H1 (cell line): ENCODE data around the gene NCAM1. TPM values are rescaled to one million over a fixed set of nuclear protein-coding genes. Genes with fewer than 3 reads are reported as not detected.

ENCODE experiments used
- CTCF ChIA-PET: fragments of 300-600 bp; sonication (Branson Sonifier 250); formaldehyde crosslinking; loops from one replicate; lab custom pipeline; 2021; ENCODE audit not compliant: partially characterized antibody; lab: Charles Lee
- POLR2A ChIA-PET: fragments of 300-600 bp; sonication (Branson Sonifier 250); formaldehyde crosslinking; loops from one replicate; lab custom pipeline; 2021; ENCODE audit warnings: inconsistent platforms; ENCODE audit not compliant: partially characterized antibody; lab: Charles Lee
- DNase-seq, 2 experiments: peaks; one replicate each; pipeline versions ENCODE4 v3.0.0 to v3.0.0-alpha.2; 2010 to 2022; ENCODE audit warnings: low spot score in 2 of 2, low read depth in 1 of 2, mixed read lengths in 1 of 2
- FAIRE-seq: peaks from 2 replicates; lab custom pipeline; 2011; peaks lifted over from hg19 to GRCh38; lab: Jason Lieb, UNC
- H2AFZ ChIP-seq: 2 replicates; pipeline ENCODE4 v1.8.1; 2012; ENCODE audit warnings: low read length, inconsistent platforms
- H2AK5ac ChIP-seq: 2 replicates; pipeline ENCODE4 v1.6.1; 2013; ENCODE audit warnings: low read depth, low read length
- H2BK120ac ChIP-seq: replicated peaks from 2 replicates; pipeline ENCODE3; 2013; ENCODE audit warnings: low read depth, low read length, inconsistent platforms
- H2BK12ac ChIP-seq: 2 replicates; pipeline ENCODE4 v1.6.1; 2013; ENCODE audit warnings: low read depth, low read length
- H2BK15ac ChIP-seq: 2 replicates; pipeline ENCODE4 v1.6.1; 2013; ENCODE audit warnings: low read length
- H2BK20ac ChIP-seq: 2 replicates; pipeline ENCODE4 v1.6.1; 2013; ENCODE audit warnings: low read length
- H2BK5ac ChIP-seq: 2 replicates; pipeline ENCODE4 v1.6.1; 2013; ENCODE audit warnings: low read depth, low read length
- H3K14ac ChIP-seq: 2 replicates; pipeline ENCODE4 v1.6.1; 2013; ENCODE audit warnings: inconsistent platforms; ENCODE audit not compliant: insufficient read length
- H3K18ac ChIP-seq: 2 replicates; pipeline ENCODE4 v1.6.1; 2013; ENCODE audit warnings: low read length; ENCODE audit errors: extremely low read depth
- H3K23ac ChIP-seq: 2 replicates; pipeline ENCODE4 v1.6.1; 2013; ENCODE audit warnings: inconsistent platforms; ENCODE audit not compliant: insufficient read length
- H3K23me2 ChIP-seq: 2 replicates; pipeline ENCODE4 v1.6.1; 2013; ENCODE audit warnings: low read depth, low read length
- H3K27ac ChIP-seq: 2 replicates; pipeline ENCODE4 v1.6.1; 2011; ENCODE audit warnings: low read depth, low read length, inconsistent platforms
- H3K27me3 ChIP-seq, 4 experiments: replicated peaks in 1 of 4; 1 replicate in 1 of 4; 2 replicates in 3 of 4; pipeline versions ENCODE4 v1.6.1 to v1.8.1; 2011 to 2013; ENCODE audit warnings: low read length in 3 of 4, mild to moderate bottlenecking in 3 of 4, inconsistent platforms in 2 of 4, mixed read lengths in 2 of 4, moderate library complexity in 1 of 4; ENCODE audit not compliant: control insufficient read depth in 3 of 4, insufficient read depth in 3 of 4; ENCODE audit errors: extremely low read depth in 1 of 4
- H3K36me3 ChIP-seq, 4 experiments: 2 replicates each; pipeline versions ENCODE4 v1.6.1 to v1.8.1; 2011 to 2013; ENCODE audit warnings: mild to moderate bottlenecking in 4 of 4, low read length in 3 of 4, moderate library complexity in 2 of 4, control low read depth in 1 of 4, inconsistent platforms in 1 of 4; ENCODE audit not compliant: insufficient read depth in 4 of 4, control insufficient read depth in 2 of 4
- H3K4ac ChIP-seq: replicated peaks from 2 replicates; pipeline ENCODE3; 2013; ENCODE audit warnings: low read length, low read depth, mixed read lengths, inconsistent platforms; ENCODE audit not compliant: insufficient read length
- H3K4me1 ChIP-seq, 4 experiments: replicated peaks in 1 of 4; 1 replicate in 1 of 4; 2 replicates in 3 of 4; pipeline versions ENCODE4 v1.6.1 to v1.8.1; 2011 to 2013; ENCODE audit warnings: low read length in 3 of 4, inconsistent platforms in 2 of 4, mixed read lengths in 1 of 4; ENCODE audit not compliant: insufficient read depth in 4 of 4, control insufficient read depth in 3 of 4
- H3K4me2 ChIP-seq, 2 experiments: 2 replicates each; pipeline versions ENCODE4 v1.6.1 to v1.8.1; 2011 to 2013; ENCODE audit warnings: low read depth in 2 of 2, low read length in 2 of 2, control low read depth in 1 of 2, inconsistent platforms in 1 of 2, mild to moderate bottlenecking in 1 of 2; ENCODE audit not compliant: insufficient read depth in 1 of 2
- H3K4me3 ChIP-seq, 4 experiments: fragments of 200-600, 300-600 bp in 1 of 4; sonication (generic), shearing (Covaris generic), sonication (Bioruptor Twin) in 1 of 4; 2 replicates each; pipeline versions ENCODE4 v1.5.1 to v1.8.1; 2011 to 2016; ENCODE audit warnings: low read length in 4 of 4, low read depth in 3 of 4, control low read depth in 2 of 4, inconsistent platforms in 2 of 4, mild to moderate bottlenecking in 2 of 4, mixed read lengths in 1 of 4, moderate library complexity in 1 of 4; ENCODE audit not compliant: insufficient read depth in 2 of 4; ENCODE audit errors: extremely low read depth in 1 of 4
- H3K56ac ChIP-seq: replicated peaks from 2 replicates; pipeline ENCODE3; 2013; ENCODE audit warnings: low read depth, mild to moderate bottlenecking, mixed read lengths, low read length, inconsistent platforms; ENCODE audit not compliant: insufficient read length
- H3K79me1 ChIP-seq: 2 replicates; pipeline ENCODE4 v1.6.1; 2013; ENCODE audit warnings: low read depth, low read length, control low read depth
- H3K79me2 ChIP-seq, 2 experiments: 2 replicates each; pipeline versions ENCODE4 v1.6.1 to v1.8.1; 2012 to 2013; ENCODE audit warnings: low read length in 2 of 2, mild to moderate bottlenecking in 2 of 2, inconsistent platforms in 1 of 2; ENCODE audit not compliant: insufficient read depth in 2 of 2, control insufficient read depth in 1 of 2
- H3K9ac ChIP-seq, 4 experiments: replicated peaks in 1 of 4; 1 replicate in 1 of 4; 2 replicates in 3 of 4; pipeline versions ENCODE4 v1.6.1 to v1.8.1; 2011 to 2013; ENCODE audit warnings: low read depth in 3 of 4, low read length in 3 of 4, control low read depth in 2 of 4, mild to moderate bottlenecking in 2 of 4, moderate library complexity in 2 of 4, inconsistent platforms in 1 of 4; ENCODE audit errors: extremely low read depth in 1 of 4
- H3K9me3 ChIP-seq, 2 experiments: 2 replicates each; pipeline versions ENCODE4 v1.6.1 to v1.8.1; 2012 to 2013; ENCODE audit warnings: mild to moderate bottlenecking in 2 of 2, moderate library complexity in 2 of 2, control low read depth in 1 of 2, inconsistent platforms in 1 of 2, low read depth in 1 of 2, low read length in 1 of 2, mixed read lengths in 1 of 2; ENCODE audit not compliant: insufficient read depth in 2 of 2
- H4K20me1 ChIP-seq, 2 experiments: replicated peaks in 1 of 2; 2 replicates each; pipeline versions ENCODE3 to v1.8.1; 2011 to 2013; ENCODE audit warnings: inconsistent platforms in 2 of 2, low read length in 2 of 2, mild to moderate bottlenecking in 1 of 2; ENCODE audit not compliant: insufficient read depth in 2 of 2, control insufficient read depth in 1 of 2
- H4K5ac ChIP-seq: 2 replicates; pipeline ENCODE4 v1.6.1; 2013; ENCODE audit warnings: low read length, low read depth, mixed read lengths, inconsistent platforms; ENCODE audit not compliant: insufficient read length
- H4K8ac ChIP-seq: 2 replicates; pipeline ENCODE4 v1.8.0; 2013; ENCODE audit warnings: mild to moderate bottlenecking, moderate library complexity, low read length, inconsistent platforms; ENCODE audit not compliant: insufficient read depth; ENCODE audit errors: extremely low read depth
- H4K91ac ChIP-seq: replicated peaks from 2 replicates; pipeline ENCODE3; 2013; ENCODE audit warnings: low read length, mixed read lengths, inconsistent platforms; ENCODE audit not compliant: insufficient read length
- CEBPB ChIP-seq: IDR thresholded peaks from 2 replicates; pipeline ENCODE4 v1.6.1; 2012; ENCODE audit warnings: low read depth, low read length
- CHD1 ChIP-seq: IDR thresholded peaks from 2 replicates; pipeline ENCODE4 v1.6.1; 2012; ENCODE audit warnings: low read depth, low read length, improper control_type of control experiment
- CTBP2 ChIP-seq: IDR thresholded peaks from 2 replicates; pipeline ENCODE4 v1.7.0; 2011; ENCODE audit warnings: borderline replicate concordance, mild to moderate bottlenecking, moderate library complexity, mixed read lengths, low read length; ENCODE audit not compliant: insufficient read depth, insufficient read length
- EGR1 ChIP-seq: IDR thresholded peaks from 2 replicates; pipeline ENCODE4 v1.6.1; 2011; ENCODE audit warnings: low read depth, low read length, borderline replicate concordance
- EZH2 ChIP-seq: fragments of 200-600 bp; sonication (generic); IDR thresholded peaks from 2 replicates; pipeline ENCODE4 v1.7.1; 2012; ENCODE audit warnings: low read depth, mild to moderate bottlenecking, moderate library complexity, low read length, inconsistent platforms; ENCODE audit not compliant: severe bottlenecking
- HDAC6 ChIP-seq: IDR thresholded peaks from one replicate; pipeline ENCODE4 v1.7.1; 2012; ENCODE audit warnings: low read depth, mild to moderate bottlenecking, inconsistent platforms, low read length, moderate library complexity
- KDM5A ChIP-seq: fragments of 200-600 bp; IDR thresholded peaks from 2 replicates; pipeline ENCODE4 v1.7.1; 2012; ENCODE audit warnings: mild to moderate bottlenecking, low read length, inconsistent platforms, mixed read lengths
- NRF1 ChIP-seq: IDR thresholded peaks from 2 replicates; pipeline ENCODE4 v1.6.1; 2011; ENCODE audit warnings: mild to moderate bottlenecking, low read depth, low read length, improper control_type of control experiment
- RBBP5 ChIP-seq: IDR thresholded peaks from 2 replicates; pipeline ENCODE4 v1.7.1; 2012; ENCODE audit warnings: low read depth, mild to moderate bottlenecking, inconsistent platforms, low read length, moderate library complexity, borderline replicate concordance
- RXRA ChIP-seq: IDR thresholded peaks from 2 replicates; pipeline ENCODE4 v1.6.1; 2011; ENCODE audit warnings: low read depth, mild to moderate bottlenecking, low read length, moderate library complexity; ENCODE audit not compliant: insufficient read depth
- SAP30 ChIP-seq: fragments of 300-600 bp; sonication (generic); IDR thresholded peaks from 2 replicates; pipeline ENCODE4 v1.7.1; 2012; ENCODE audit warnings: low read length, moderate library complexity, mild to moderate bottlenecking, inconsistent platforms; ENCODE audit not compliant: insufficient read depth, insufficient replicate concordance
- SP4 ChIP-seq: IDR thresholded peaks from 2 replicates; pipeline ENCODE4 v1.6.1; 2012; ENCODE audit warnings: low read length, inconsistent platforms
- TAF1 ChIP-seq: IDR thresholded peaks from 2 replicates; pipeline ENCODE4 v1.6.1; 2011; ENCODE audit warnings: mild to moderate bottlenecking, low read depth, low read length
- YY1 ChIP-seq: IDR thresholded peaks from 2 replicates; pipeline ENCODE4 v1.6.1; 2011; ENCODE audit warnings: low read depth, mild to moderate bottlenecking, low read length
- WGBS, 2 experiments: shearing (Covaris generic) in 1 of 2; methylation state at CpG; one replicate each; pipeline versions ENCODE4 v1.1.6 to v1.1.7; 2013 to 2015; ENCODE audit warnings: low lambda C conversion rate in 2 of 2, mixed read lengths in 2 of 2, inconsistent platforms in 1 of 2, low coverage in 1 of 2, missing lambda C conversion rate in 1 of 2; ENCODE audit not compliant: insufficient replicate concordance in 2 of 2, insufficient coverage in 1 of 2, insufficient read length in 1 of 2; ENCODE audit errors: extremely low coverage in 1 of 2, missing lambda C conversion rate in 1 of 2; 5-methylcytosine and 5-hydroxymethylcytosine counted together
- polyA plus RNA-seq, 7 experiments: library from polyadenylated mRNA; depleted of rRNA in 3 of 7; stranded (reverse) in 5 of 7; unstranded in 2 of 7; fragments of >200 nt in 5 of 7; fragments of 200-250 nt in 2 of 7; gene quantifications; 1 replicate in 5 of 7; 2 replicates in 1 of 7; 4 replicates in 1 of 7; pipeline versions ENCODE4 v1.2.1 to v1.2.3, GENCODE V29; 2011 to 2013; ENCODE audit warnings: missing spikeins in 2 of 7, mixed read lengths in 2 of 7
- total RNA-seq: library from RNA; stranded (reverse); fragmentation: NEBNext Ultra II Directional; extraction: Animal tissue kit (Norgen Biotek cat#: 25700); gene quantifications from 2 replicates; pipeline ENCODE4 v1.2.1, GENCODE V29; 2021
- TF ChIP-seq, protein P1 (sequence below): IDR thresholded peaks from 2 replicates; pipeline ENCODE4 v1.6.1; 2012; ENCODE audit warnings: inconsistent platforms

NCAM1 gene
- total and polyA plus RNA-seq, 2 of the 8 experiments (the other 6 are each of a cell fraction or from before 2014, with no cell fraction given): 3.1 to 4.3 TPM

DNA sequence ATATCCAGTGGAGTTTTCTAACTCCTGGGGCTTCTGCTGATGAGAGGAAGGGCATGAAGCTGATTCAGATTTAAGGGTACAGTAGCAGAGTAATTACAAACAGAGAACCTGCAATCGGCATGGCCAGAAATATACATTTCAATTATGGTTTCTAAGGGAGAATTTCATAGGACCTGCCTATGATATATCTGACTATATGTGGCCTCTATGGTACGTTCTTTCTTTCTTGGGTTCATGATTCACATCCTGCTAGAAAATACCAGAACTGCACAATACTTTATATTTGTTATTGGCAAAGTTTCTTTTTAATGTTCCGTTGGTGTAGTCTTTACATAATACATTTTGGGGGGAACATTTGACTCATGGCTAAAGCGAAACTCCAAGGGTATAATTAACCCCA is 290.1 kb downstream of the NCAM1 start:
- no peak overlapping the region for H3K18ac ChIP-seq
- WGBS, 2 experiments: 96% methylated on average over 4 of the region's 4 CpGs; no CpG with 5 or more reads in 1 of the 2 experiments
- no peak overlapping the region for H3K4me3 ChIP-seq
- TF ChIP-seq YY1 (no peak), CHD1 (no peak), EZH2 (no peak), TAF1 (no peak), CEBPB (no peak), RXRA (no peak), CTBP2 (no peak), KDM5A (no peak), EGR1 (no peak), SAP30 (no peak), NRF1 (no peak), HDAC6 (no peak), SP4 (no peak), RBBP5 (no peak)
- TF ChIP-seq, protein P1, sequence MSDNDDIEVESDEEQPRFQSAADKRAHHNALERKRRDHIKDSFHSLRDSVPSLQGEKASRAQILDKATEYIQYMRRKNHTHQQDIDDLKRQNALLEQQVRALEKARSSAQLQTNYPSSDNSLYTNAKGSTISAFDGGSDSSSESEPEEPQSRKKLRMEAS: no peak
- no peak overlapping the region for H3K14ac ChIP-seq
- ChIA-PET POLR2A (no interaction called here), CTCF (interaction anchor here (0.9 to 2.5 kb wide), 4 partner anchors 13 to 663 kb away, joined by 3 to 9 read pairs (median 4); no protein-coding TSS in a partner anchor)
- H3K23me2 ChIP-seq: no peaks in the 10 kb centered on the region
- H4K20me1 ChIP-seq: no peaks in the 10 kb centered on the region
- H3K9ac ChIP-seq: no peak overlapping the region
- no peak overlapping the region for H4K91ac ChIP-seq
- no peak overlapping the region for H3K23ac ChIP-seq
- H3K36me3 ChIP-seq: no peaks in the 10 kb centered on the region
- no peak overlapping the region for H3K4ac ChIP-seq
- H2BK15ac ChIP-seq: no peak overlapping the region
- no peak overlapping the region for H4K8ac ChIP-seq
- no peaks in the 10 kb centered on the region for H3K9me3 ChIP-seq
- no peak overlapping the region for H2BK5ac ChIP-seq
- no peak overlapping the region for H2BK120ac ChIP-seq
- H3K56ac ChIP-seq: no peak overlapping the region
- no peak overlapping the region for H2BK20ac ChIP-seq
- no peak overlapping the region for H2AFZ ChIP-seq
- no peak overlapping the region for H2AK5ac ChIP-seq
- H4K5ac ChIP-seq: no peak overlapping the region
- peaks cover 0 to 9% (median under 1%) of the 10 kb centered on the region in 4 experiments; a peak in 4 of 7 replicates for H3K4me1 ChIP-seq
- H3K27ac ChIP-seq: no peak overlapping the region
- H2BK12ac ChIP-seq: no peak overlapping the region
- no peak for FAIRE-seq
- no peaks in the 10 kb centered on the region for H3K79me1 ChIP-seq
- no peak overlapping the region for H3K4me2 ChIP-seq
- no peaks in the 10 kb centered on the region for H3K27me3 ChIP-seq
- H3K79me2 ChIP-seq: no peaks in the 10 kb centered on the region
- no peak for DNase-seq
